Measurements from ENCODE around the gene ENDOV. TPM values are rescaled to one million over a fixed set of nuclear protein-coding genes. Genes with fewer than 3 reads are reported as not detected.

Gene ENDOV
- polyA plus RNA-seq, 1 donor (not counting 4 experiments of a cell fraction or from before 2014, with no cell fraction given), result 10.9 TPM

- no peaks in the 10 kb centered on the region for H4K20me1 ChIP-seq (ENCODE audit: control insufficient read depth, extremely low read depth, insufficient read depth, low read length)
- H3K36me3 ChIP-seq (ENCODE audit: control insufficient read depth in 2 of 2, extremely low read depth in 1 of 2, insufficient read depth in 2 of 2, low read length in 2 of 2), result peaks cover 27 to 31% of the 10 kb centered on the region in 2 experiments
- TF ChIP-seq CTCF (optimal IDR thresholded peaks at IDR 0.05 in 1 of 3, IDR thresholded peaks at IDR 0.05 in 1 of 3, conservative IDR thresholded peaks at IDR 0.05 in 1 of 3; ENCODE audit: extremely low read depth in 1 of 3, insufficient read depth in 2 of 3, low read length in 3 of 3) (no peak), EZH2 (IDR thresholded peaks at IDR 0.05; ENCODE audit: low read length) (no peak)
- no peaks in the 10 kb centered on the region for H3K79me2 ChIP-seq (ENCODE audit: control insufficient read depth, insufficient read depth, low read length)
- dilution Hi-C loops (cut with MboI; ENCODE audit: extremely low pct_ligation_motif_present, low sequenced_read_pairs), result no loop called here
- H2AFZ ChIP-seq (ENCODE audit: control insufficient read depth, low read length), result no peak overlapping the region
- H3K4me3 ChIP-seq (ENCODE audit: control insufficient read depth in 2 of 3, extremely low read depth in 1 of 3, insufficient read depth in 2 of 3, low read depth in 1 of 3, low read length in 3 of 3), result no peak overlapping the region
- DNase-seq (ENCODE audit: low read depth, low spot score), result no peak
- H3K4me2 ChIP-seq (ENCODE audit: control insufficient read depth, extremely low read depth, insufficient read depth, low read depth, low read length), result no peak overlapping the region
- H3K4me1 ChIP-seq (ENCODE audit: control insufficient read depth, extremely low read depth, insufficient read depth, low read length), result no peaks in the 10 kb centered on the region
- no peak for FAIRE-seq
- H3K9me1 ChIP-seq (ENCODE audit: control insufficient read depth, extremely low read depth, insufficient read depth, low read length), result no peaks in the 10 kb centered on the region
- no peak overlapping the region for H3K27ac ChIP-seq (ENCODE audit: control insufficient read depth, insufficient read depth, low read length)
- H3K9me3 ChIP-seq (ENCODE audit: control insufficient read depth, low read depth, low read length), result no peaks in the 10 kb centered on the region
- H3K27me3 ChIP-seq (ENCODE audit: control insufficient read depth, extremely low read depth, insufficient read depth, low read length), result no peaks in the 10 kb centered on the region
- H3K9ac ChIP-seq (ENCODE audit: control insufficient read depth, extremely low read depth, insufficient read depth, low read length), result no peak overlapping the region
Measured at GRCh38 chr17:80393961-80394360, 21.0 kb upstream of the ENDOV start.

GRCh38 chr17:80394629-80395216, 20.2 kb upstream of the ENDOV start:
- Histone ChIP-seq H3K79me2 (ENCODE audit: control insufficient read depth, insufficient read depth, low read length) (no peaks in the 10 kb centered on the region), H3K4me1 (ENCODE audit: control insufficient read depth, extremely low read depth, insufficient read depth, low read length) (no peaks in the 10 kb centered on the region), H2AFZ (ENCODE audit: control insufficient read depth, low read length) (no peak overlapping the region), H3K9ac (ENCODE audit: control insufficient read depth, extremely low read depth, insufficient read depth, low read length) (no peak overlapping the region), H3K4me3 (ENCODE audit: control insufficient read depth in 2 of 3, extremely low read depth in 1 of 3, insufficient read depth in 2 of 3, low read depth in 1 of 3, low read length in 3 of 3) (no peak overlapping the region), H3K27me3 (ENCODE audit: control insufficient read depth, extremely low read depth, insufficient read depth, low read length) (no peaks in the 10 kb centered on the region), H3K27ac (ENCODE audit: control insufficient read depth, insufficient read depth, low read length) (no peak overlapping the region), H3K4me2 (ENCODE audit: control insufficient read depth, extremely low read depth, insufficient read depth, low read depth, low read length) (no peak overlapping the region), H3K9me3 (ENCODE audit: control insufficient read depth, low read depth, low read length) (no peaks in the 10 kb centered on the region), H3K9me1 (ENCODE audit: control insufficient read depth, extremely low read depth, insufficient read depth, low read length) (no peaks in the 10 kb centered on the region), H3K36me3 (ENCODE audit: control insufficient read depth in 2 of 2, extremely low read depth in 1 of 2, insufficient read depth in 2 of 2, low read length in 2 of 2) (peaks cover 19 to 23% of the 10 kb centered on the region in 2 experiments), H4K20me1 (ENCODE audit: control insufficient read depth, extremely low read depth, insufficient read depth, low read length) (no peaks in the 10 kb centered on the region)
- FAIRE-seq (no peak), DNase-seq (ENCODE audit: low read depth, low spot score) (no peak)
- no peak for TF ChIP-seq EZH2 (IDR thresholded peaks at IDR 0.05; ENCODE audit: low read length)
- TF ChIP-seq CTCF (optimal IDR thresholded peaks at IDR 0.05 in 1 of 3, IDR thresholded peaks at IDR 0.05 in 1 of 3, conservative IDR thresholded peaks at IDR 0.05 in 1 of 3; ENCODE audit: extremely low read depth in 1 of 3, insufficient read depth in 2 of 3, low read length in 3 of 3), result no peak
- dilution Hi-C loops (cut with MboI; ENCODE audit: extremely low pct_ligation_motif_present, low sequenced_read_pairs), result no loop called here
